GM23248 (cell line): ENCODE results near the gene TASOR2. TPM values are rescaled to one million over a fixed set of nuclear protein-coding genes. Genes with fewer than 3 reads are reported as not detected.

Experiments
- DNase-seq: peaks from one replicate; pipeline ENCODE4 v3.0.0-alpha.2; 2015
- H2AFZ ChIP-seq: fragments of 200-600 bp; sonication (generic); 2 replicates; pipeline ENCODE4 v1.6.1; 2016; ENCODE audit warnings: antibody characterized with exemption
- H3F3A ChIP-seq: fragments of 200-600 bp; sonication (generic); 2 replicates; pipeline ENCODE4 v1.6.1; 2016; ENCODE audit warnings: mild to moderate bottlenecking, antibody characterized with exemption, mixed run types; ENCODE audit not compliant: insufficient read depth
- H3K27ac ChIP-seq: fragments of 200-600 bp; sonication (generic); 2 replicates; pipeline ENCODE4 v1.5.1; 2016; ENCODE audit warnings: mild to moderate bottlenecking
- H3K27me3 ChIP-seq: fragments of 200-600 bp; sonication (generic); replicated peaks from 2 replicates; pipeline ENCODE4 v1.6.1; 2016; ENCODE audit warnings: mild to moderate bottlenecking; ENCODE audit not compliant: insufficient read depth
- H3K36me3 ChIP-seq: fragments of 200-600 bp; sonication (generic); 2 replicates; pipeline ENCODE4 v1.6.1; 2016; ENCODE audit warnings: low read depth, mild to moderate bottlenecking
- H3K4me1 ChIP-seq: fragments of 200-600 bp; sonication (generic); 2 replicates; pipeline ENCODE4 v1.6.1; 2016; ENCODE audit warnings: mild to moderate bottlenecking; ENCODE audit not compliant: insufficient read depth
- H3K4me2 ChIP-seq: fragments of 200-600 bp; sonication (generic); one replicate; pipeline ENCODE4 v1.6.1; 2016; ENCODE audit warnings: mild to moderate bottlenecking; ENCODE audit not compliant: unreplicated experiment
- H3K4me3 ChIP-seq: fragments of 200-600 bp; sonication (generic); 2 replicates; pipeline ENCODE4 v1.5.1; 2016; ENCODE audit warnings: mild to moderate bottlenecking
- H3K79me2 ChIP-seq: fragments of 200-600 bp; sonication (generic); 2 replicates; pipeline ENCODE4 v1.6.1; 2016; ENCODE audit warnings: mild to moderate bottlenecking; ENCODE audit not compliant: insufficient read depth
- H3K9ac ChIP-seq: fragments of 200-600 bp; sonication (generic); 2 replicates; pipeline ENCODE4 v1.6.1; 2016; ENCODE audit warnings: mild to moderate bottlenecking
- H3K9me2 ChIP-seq: fragments of 200-600 bp; sonication (generic); 2 replicates; pipeline ENCODE4 v1.6.1; 2016; ENCODE audit warnings: mixed run types, mild to moderate bottlenecking, moderate library complexity; ENCODE audit not compliant: insufficient read depth
- H3K9me3 ChIP-seq: fragments of 200-600 bp; sonication (generic); one replicate; pipeline ENCODE4 v1.6.1; 2017; ENCODE audit warnings: low read depth
- H4K20me1 ChIP-seq: fragments of 200-600 bp; sonication (generic); 2 replicates; pipeline ENCODE4 v1.6.0; 2016; ENCODE audit not compliant: insufficient read depth
- EZH2 ChIP-seq: fragments of 200-600 bp; sonication (generic); IDR thresholded peaks from 2 replicates; pipeline ENCODE4 v1.6.1; 2018; ENCODE audit warnings: antibody characterized with exemption, mild to moderate bottlenecking; ENCODE audit not compliant: insufficient read depth, poor library complexity, severe bottlenecking
- EZH2phosphoT487 ChIP-seq: fragments of 200-600 bp; sonication (generic); IDR thresholded peaks from 2 replicates; pipeline ENCODE4 v1.6.1; 2018; ENCODE audit warnings: antibody characterized with exemption, moderate library complexity, mild to moderate bottlenecking, low read depth; ENCODE audit not compliant: insufficient read depth
- WGBS, 2 experiments: methylation state at CpG; one replicate each; pipeline ENCODE4 v1.1.6; 2015 to 2017; ENCODE audit warnings: low lambda C conversion rate in 2 of 2, low coverage in 1 of 2; ENCODE audit errors: missing lambda C conversion rate in 2 of 2; 5-methylcytosine and 5-hydroxymethylcytosine counted together
- in situ Hi-C: fragments of 300-500 bp; cut with MboI; formaldehyde crosslinking; loops from 2 replicates; pipeline ENCODE4 v1.15.0; 2020
- polyA plus RNA-seq: library from polyadenylated mRNA; unstranded; fragments of >200 nt; fragmentation: Nextera tagmentation; extraction: Ambion mirVana; gene quantifications from 2 replicates; pipeline ENCODE4 v1.2.1, GENCODE V29; 2016
- total RNA-seq: library from RNA; depleted of rRNA; stranded (reverse); fragments of >200 nt; shearing (Covaris generic); gene quantifications from 2 replicates; pipeline ENCODE4 v1.2.3, GENCODE V29; 2014

Gene TASOR2
- total and polyA plus RNA-seq, 2 experiments from 2014 or later = 16.8 to 60.7 TPM

GRCh38 chr10:5692461-5693358 is 8.1 kb downstream of the TASOR2 start:
- Histone ChIP-seq H3K9ac (peak overlapping the region; percentile 70), H3K9me2 (no peaks in the 10 kb centered on the region), H3K9me3 (no peaks in the 10 kb centered on the region), H3K4me3 (peak overlapping the region; percentile 71), H3F3A (no peaks in the 10 kb centered on the region), H4K20me1 (no peaks in the 10 kb centered on the region; the same call in 1 of the 2 replicates), H3K36me3 (no peaks in the 10 kb centered on the region), H3K4me2 (peak overlapping the region; percentile 55), H3K4me1 (no peaks in the 10 kb centered on the region), H3K27ac (no peak overlapping the region), H3K79me2 (peaks cover 100% of the 10 kb centered on the region), H2AFZ (peak overlapping the region; percentile 78), H3K27me3 (no peaks in the 10 kb centered on the region)
- DNase-seq = peak; percentile 64
- TF ChIP-seq EZH2 (no peak), EZH2phosphoT487 (no peak)
- 21 to 24% methylated on average over 40 to 48 of the region's 49 CpGs for WGBS, 2 experiments
- in situ Hi-C loops = no loop called here

- Histone ChIP-seq H3K9me3 (no peaks in the 10 kb centered on the region), H2AFZ (no peak overlapping the region), H3K36me3 (no peaks in the 10 kb centered on the region), H3K27ac (no peak overlapping the region), H3K79me2 (peaks cover 100% of the 10 kb centered on the region), H3K9ac (no peak overlapping the region), H4K20me1 (no peaks in the 10 kb centered on the region; the same call in 1 of the 2 replicates), H3K27me3 (no peaks in the 10 kb centered on the region), H3F3A (no peaks in the 10 kb centered on the region), H3K4me3 (no peak overlapping the region), H3K4me2 (no peak overlapping the region), H3K4me1 (no peaks in the 10 kb centered on the region), H3K9me2 (no peaks in the 10 kb centered on the region)
- no peak for TF ChIP-seq EZH2
- no peak for TF ChIP-seq EZH2phosphoT487
- DNase-seq = no peak
- in situ Hi-C loops = no loop called here
- WGBS, 2 experiments = 56 to 65% methylated on average over 1 of the region's 1 CpG
These were observed 9.9 kb downstream of the TASOR2 start for GRCh38 chr10:5694573-5694972.

GRCh38 chr10:5697342-5697741 is 12.7 kb downstream of the TASOR2 start:
- Histone ChIP-seq H3K9me3 (no peaks in the 10 kb centered on the region), H3K4me3 (no peak overlapping the region), H3K4me2 (no peak overlapping the region), H2AFZ (no peak overlapping the region), H3K27me3 (no peaks in the 10 kb centered on the region), H4K20me1 (no peaks in the 10 kb centered on the region; the same call in 1 of the 2 replicates), H3K9ac (no peak overlapping the region), H3K27ac (no peak overlapping the region), H3K36me3 (no peaks in the 10 kb centered on the region), H3K4me1 (no peaks in the 10 kb centered on the region), H3F3A (no peaks in the 10 kb centered on the region), H3K9me2 (no peaks in the 10 kb centered on the region), H3K79me2 (peaks cover 100% of the 10 kb centered on the region)
- in situ Hi-C loops = no loop called here
- DNase-seq = no peak
- TF ChIP-seq EZH2 (no peak), EZH2phosphoT487 (no peak)
- 96 to 100% methylated on average over 2 of the region's 2 CpGs for WGBS, 2 experiments

- WGBS, 2 experiments = 87 to 100% methylated on average over 1 of the region's 1 CpG
- Histone ChIP-seq H3F3A (no peaks in the 10 kb centered on the region), H4K20me1 (no peaks in the 10 kb centered on the region; the same call in 1 of the 2 replicates), H3K9me3 (no peaks in the 10 kb centered on the region), H3K4me2 (no peak overlapping the region), H3K36me3 (no peaks in the 10 kb centered on the region), H3K79me2 (peaks cover 100% of the 10 kb centered on the region), H3K9ac (no peak overlapping the region), H3K9me2 (no peaks in the 10 kb centered on the region), H3K4me3 (no peak overlapping the region), H3K4me1 (no peaks in the 10 kb centered on the region), H3K27me3 (no peaks in the 10 kb centered on the region), H3K27ac (no peak overlapping the region), H2AFZ (no peak overlapping the region)
- no peak for DNase-seq
- in situ Hi-C loops = no loop called here
- no peak for TF ChIP-seq EZH2phosphoT487
- no peak for TF ChIP-seq EZH2
These were observed 13.4 kb downstream of the TASOR2 start for GRCh38 chr10:5698062-5698461.

GRCh38 chr10:5708356-5708755 is 23.7 kb downstream of the TASOR2 start:
- Histone ChIP-seq H3K4me1 (0 out of 2 replicates have a peak, but pooled peaks cover 8% of the 10 kb centered on the region), H4K20me1 (no peaks in the 10 kb centered on the region), H3K9me2 (no peaks in the 10 kb centered on the region), H3K4me2 (no peak overlapping the region), H3K79me2 (peaks cover 99% of the 10 kb centered on the region), H3K27ac (no peak overlapping the region), H3K9ac (no peak overlapping the region), H3K9me3 (no peaks in the 10 kb centered on the region), H3K27me3 (no peaks in the 10 kb centered on the region), H3F3A (no peaks in the 10 kb centered on the region), H2AFZ (no peak overlapping the region), H3K4me3 (no peak overlapping the region), H3K36me3 (no peaks in the 10 kb centered on the region)
- in situ Hi-C loops = no loop called here
- TF ChIP-seq EZH2phosphoT487 (no peak), EZH2 (no peak)
- no peak for DNase-seq
